GM18873 (cell line): ENCODE data around the gene KYNU.
"Not testable (repeated sequence)": the region's sequence is repeated elsewhere in the genome, so short reads cannot be mapped to it uniquely, and the experiment has no call there.

Experiments
- ATAC-seq: cut with Tn5 transposase; IDR thresholded peaks from one replicate; pipeline ENCODE4 v1.9.1; 2021; ENCODE audit warnings: mild to moderate bottlenecking, moderate library complexity, moderate number of reproducible peaks; ENCODE audit not compliant: unreplicated experiment, low FRiP score

Gene KYNU

GRCh38 chr2:142903726-142904125 is 26.3 kb downstream of the KYNU start:
- ATAC-seq, result not testable (repeated sequence)

GRCh38 chr2:142907653-142908052 is 30.2 kb downstream of the KYNU start:
- ATAC-seq, result no peak

GRCh38 chr2:142914507-142915313 is 37.2 kb downstream of the KYNU start:
- ATAC-seq, result peak; percentile 100

GRCh38 chr2:142915502-142915901 is 38.0 kb downstream of the KYNU start:
- no peak for ATAC-seq

GRCh38 chr2:142918624-142919023 is 41.2 kb downstream of the KYNU start:
- ATAC-seq, result no peak

GRCh38 chr2:142920571-142920970 is 43.1 kb downstream of the KYNU start:
- ATAC-seq, result no peak

- no peak for ATAC-seq
These were observed 49.0 kb downstream of the KYNU start for GRCh38 chr2:142926445-142926844.

- ATAC-seq, result no peak
These were observed 53.5 kb downstream of the KYNU start for GRCh38 chr2:142930835-142931398.

GRCh38 chr2:142933916-142934315 is 56.5 kb downstream of the KYNU start:
- ATAC-seq, result no peak

- no peak for ATAC-seq
These were observed 58.2 kb downstream of the KYNU start for GRCh38 chr2:142935563-142936089.

GRCh38 chr2:142936629-142937028 is 59.2 kb downstream of the KYNU start:
- ATAC-seq, result no peak

- no peak for ATAC-seq
These were observed 59.9 kb downstream of the KYNU start for GRCh38 chr2:142937347-142937746.

GRCh38 chr2:142938240-142938639 is 60.8 kb downstream of the KYNU start:
- ATAC-seq, result no peak

GRCh38 chr2:142940606-142941223 is 63.3 kb downstream of the KYNU start:
- no peak for ATAC-seq

GRCh38 chr2:142942690-142943089 is 65.2 kb downstream of the KYNU start:
- ATAC-seq, result no peak

- ATAC-seq, result no peak
These were observed 66.8 kb downstream of the KYNU start for GRCh38 chr2:142944264-142944663.

- no peak for ATAC-seq
These were observed 67.3 kb downstream of the KYNU start for GRCh38 chr2:142944721-142945120.

- no peak for ATAC-seq
These were observed 69.5 kb downstream of the KYNU start for GRCh38 chr2:142946941-142947340.

GRCh38 chr2:142948723-142949122 is 71.3 kb downstream of the KYNU start:
- ATAC-seq, result not testable (repeated sequence)

- ATAC-seq, result not testable (repeated sequence)
These were observed 72.9 kb downstream of the KYNU start for GRCh38 chr2:142950323-142950722.

GRCh38 chr2:142951190-142952007 is 73.9 kb downstream of the KYNU start:
- no peak for ATAC-seq
